Upper lobe of left lung (tissue), 6 donors: ENCODE results near the gene CCDC120. TPM values are rescaled to one million over a fixed set of nuclear protein-coding genes. Genes with fewer than 3 reads are reported as not detected.

Experiments used
- ATAC-seq, 2 donors: fragments of 200-7000 bp; cut with Tn5 transposase; one replicate each; pipeline ENCODE4 v1.9.1; 2022; ENCODE audit warnings: mild to moderate bottlenecking in 2 of 2, moderate library complexity in 2 of 2; ENCODE audit not compliant: low FRiP score in 2 of 2
- DNase-seq, 2 donors: peaks; one replicate each; pipeline ENCODE4 v3.0.0-alpha.2; 2019 to 2020
- H3K27ac ChIP-seq, 4 donors: fragments of 200-600 bp; sonication (generic); one replicate each; pipeline ENCODE4 v1.5.1; 2016 to 2019
- H3K27me3 ChIP-seq, 4 donors: fragments of 200-600 bp; sonication (generic); one replicate each; pipeline ENCODE4 v1.5.1; 2017 to 2019
- H3K36me3 ChIP-seq, 4 donors: fragments of 200-600 bp; sonication (generic); one replicate each; pipeline ENCODE4 v1.5.1; 2016 to 2019
- H3K4me1 ChIP-seq, 4 donors: fragments of 200-600 bp; sonication (generic); one replicate each; pipeline ENCODE4 v1.5.1; 2018 to 2019
- H3K4me3 ChIP-seq, 4 donors: fragments of 200-600 bp; sonication (generic); one replicate each; pipeline ENCODE4 v1.5.1; 2017 to 2019; ENCODE audit warnings: mild to moderate bottlenecking in 2 of 4, moderate library complexity in 1 of 4
- H3K9me3 ChIP-seq, 4 donors: fragments of 200-600 bp; sonication (generic); one replicate each; pipeline ENCODE4 v1.5.1; 2018 to 2019
- CTCF ChIP-seq, 6 experiments: fragments of 450-650 bp in 4 of 6; fragments of 200-600 bp in 2 of 6; sonication (generic) in 2 of 6; IDR thresholded peaks; one replicate each; pipeline ENCODE4 v1.5.1; 2016 to 2019; ENCODE audit warnings: antibody characterized with exemption in 6 of 6
- EP300 ChIP-seq, 4 donors: sonication (generic); formaldehyde crosslinking; IDR thresholded peaks; one replicate each; pipeline ENCODE4 v1.5.1; 2017; ENCODE audit warnings: antibody characterized with exemption in 4 of 4, control low read depth in 2 of 4
- POLR2A ChIP-seq, 4 donors: fragments of 450-650 bp; IDR thresholded peaks; one replicate each; pipeline ENCODE4 v1.5.1; 2016 to 2017; ENCODE audit warnings: antibody characterized with exemption in 4 of 4, mild to moderate bottlenecking in 2 of 4
- POLR2AphosphoS5 ChIP-seq, 2 donors: sonication (generic); formaldehyde crosslinking; IDR thresholded peaks; one replicate each; pipeline ENCODE4 v1.5.1; 2017; ENCODE audit warnings: antibody characterized with exemption in 2 of 2
- WGBS, 2 donors: methylation state at CpG; one replicate each; pipeline ENCODE4 v1.1.5; 2017 to 2018; 5-methylcytosine and 5-hydroxymethylcytosine counted together
- total RNA-seq, 6 donors: library from RNA; depleted of rRNA in 4 of 6; stranded (reverse); fragments of >200 nt in 4 of 6; gene quantifications; one replicate each; pipeline versions ENCODE4 v1.1.0 to v1.2.1, GENCODE V29; 2016 to 2021
- donor health status: DM: no; HTN: no; CAD: no; lungs with moderate emphysema.
- donor health status: DM: no; HTN: yes; CAD: no; lungs with severe emphysema.

The CCDC120 gene
- total RNA-seq, 6 donors from 2014 or later, result 6.0 to 13.5 (median 9.9) TPM

GRCh38 chrX:49060914-49061313, 2.1 kb downstream of the CCDC120 start:
- Histone ChIP-seq H3K36me3 (peaks cover 0 to 28% (median 3%) of the 10 kb centered on the region in 4 donors), H3K9me3 (no peaks in the 10 kb centered on the region), H3K4me3 (no peak overlapping the region), H3K4me1 (peaks cover 0 to 6% (median 0%) of the 10 kb centered on the region in 4 donors), H3K27ac (no peak overlapping the region), H3K27me3 (no peaks in the 10 kb centered on the region)
- ATAC-seq, result no peak
- 84 to 100% methylated on average over 2 to 3 of the region's 3 CpGs for WGBS, 2 donors
- TF ChIP-seq POLR2AphosphoS5 (IDR thresholded peaks at IDR 0.05) (no peak), POLR2A (IDR thresholded peaks at IDR 0.05) (no peak), EP300 (IDR thresholded peaks at IDR 0.05) (no peak), CTCF (IDR thresholded peaks at IDR 0.05) (no peak)
- no peak for DNase-seq

DNA sequence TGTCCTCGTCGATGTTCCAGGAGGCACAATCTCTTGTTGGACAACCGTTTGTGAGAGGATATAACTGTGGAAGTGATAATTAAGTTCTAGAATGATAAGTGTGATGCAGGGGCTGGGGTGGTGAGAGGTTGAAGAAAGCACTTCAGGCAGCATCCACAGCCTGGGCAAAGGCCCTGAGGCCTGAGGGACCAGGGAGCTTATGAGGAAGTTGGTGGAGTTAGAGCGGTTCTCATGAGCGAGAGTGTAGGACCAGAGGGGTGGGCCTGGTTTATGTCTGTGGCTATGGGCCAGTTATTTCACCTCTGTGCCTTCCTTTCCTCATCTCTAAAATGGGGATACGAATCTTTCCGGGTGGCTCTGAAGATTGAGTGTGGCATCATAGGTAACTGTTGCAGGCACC, 2.7 kb downstream of the CCDC120 start:
- peaks cover 0 to 6% (median 0%) of the 10 kb centered on the region in 4 donors for H3K4me1 ChIP-seq
- no peaks in the 10 kb centered on the region for H3K27me3 ChIP-seq
- H3K9me3 ChIP-seq, result no peaks in the 10 kb centered on the region
- no peak for ATAC-seq
- TF ChIP-seq POLR2A (IDR thresholded peaks at IDR 0.05) (no peak), POLR2AphosphoS5 (IDR thresholded peaks at IDR 0.05) (no peak), CTCF (IDR thresholded peaks at IDR 0.05) (no peak), EP300 (IDR thresholded peaks at IDR 0.05) (no peak)
- H3K4me3 ChIP-seq, result no peak overlapping the region
- no peak for DNase-seq
- H3K27ac ChIP-seq, result no peak overlapping the region
- WGBS, 2 donors, result 83 to 90% methylated on average over 7 of the region's 7 CpGs
- H3K36me3 ChIP-seq, result peaks cover 0 to 29% (median 3%) of the 10 kb centered on the region in 4 donors

DNA sequence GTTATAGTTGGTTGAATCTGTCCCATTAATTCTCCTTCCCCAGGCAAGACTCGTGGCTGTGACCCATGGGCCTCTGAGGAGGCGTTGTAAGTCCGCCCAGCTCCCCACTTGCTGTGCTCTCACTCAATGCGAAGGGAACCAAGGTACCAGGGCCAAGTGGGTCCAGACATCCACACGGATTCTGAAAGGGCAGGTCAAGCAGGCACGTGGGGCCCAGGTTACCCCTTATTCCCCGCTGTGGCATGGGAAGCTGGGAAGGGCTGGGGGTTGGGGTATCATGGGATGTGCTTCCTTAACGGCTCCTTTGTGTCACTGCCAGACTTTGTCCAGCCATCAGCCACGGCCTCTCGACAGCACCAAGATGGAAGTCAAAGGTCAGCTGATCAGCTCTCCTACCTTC, 3.1 kb downstream of the CCDC120 start:
- ATAC-seq, result no peak
- Histone ChIP-seq H3K27ac (no peak overlapping the region), H3K4me1 (peaks cover 0 to 6% (median 0%) of the 10 kb centered on the region in 4 donors), H3K27me3 (no peaks in the 10 kb centered on the region), H3K4me3 (no peak overlapping the region), H3K9me3 (no peaks in the 10 kb centered on the region), H3K36me3 (peaks cover 0 to 29% (median 3%) of the 10 kb centered on the region in 4 donors)
- WGBS, 2 donors, result 89% methylated on average over 10 of the region's 10 CpGs; no CpG with 5 or more reads in 1 of the 2 donors
- no peak for TF ChIP-seq POLR2A (IDR thresholded peaks at IDR 0.05)
- no peak for TF ChIP-seq EP300 (IDR thresholded peaks at IDR 0.05)
- TF ChIP-seq POLR2AphosphoS5 (IDR thresholded peaks at IDR 0.05), result no peak
- no peak for TF ChIP-seq CTCF (IDR thresholded peaks at IDR 0.05)
- no peak for DNase-seq

DNA sequence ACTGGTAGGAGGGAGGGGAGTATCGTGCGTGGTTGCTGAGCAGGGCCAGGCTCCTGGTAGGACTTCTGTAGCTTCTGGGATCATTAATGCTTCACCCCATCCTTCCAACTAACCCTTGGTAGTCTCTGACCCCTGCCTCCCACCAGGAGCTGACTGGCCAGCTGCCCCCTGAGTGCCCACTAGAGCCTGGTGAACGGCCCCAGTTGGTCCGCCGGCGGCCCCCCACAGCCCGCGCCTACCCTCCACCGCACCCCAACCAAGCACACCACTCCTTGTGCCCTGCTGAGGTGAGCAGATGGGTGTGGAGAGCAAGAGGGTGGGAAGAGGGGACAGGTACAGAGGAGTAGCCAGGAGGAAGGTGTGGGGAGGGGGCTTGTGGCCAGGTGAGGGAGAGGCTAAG, 4.9 kb downstream of the CCDC120 start:
- TF ChIP-seq EP300 (IDR thresholded peaks at IDR 0.05) (no peak), POLR2AphosphoS5 (IDR thresholded peaks at IDR 0.05) (no peak), POLR2A (IDR thresholded peaks at IDR 0.05) (no peak), CTCF (IDR thresholded peaks at IDR 0.05) (no peak)
- H3K36me3 ChIP-seq, result peaks cover 0 to 39% (median 3%) of the 10 kb centered on the region in 4 donors
- H3K27ac ChIP-seq, result no peak overlapping the region
- no peak overlapping the region for H3K4me3 ChIP-seq
- H3K9me3 ChIP-seq, result no peaks in the 10 kb centered on the region
- DNase-seq, result no peak
- 99 to 100% methylated on average over 1 to 9 of the region's 9 CpGs for WGBS, 2 donors
- no peaks in the 10 kb centered on the region for H3K27me3 ChIP-seq
- no peak for ATAC-seq
- peaks cover 0 to 6% (median 0%) of the 10 kb centered on the region in 4 donors for H3K4me1 ChIP-seq

- H3K27me3 ChIP-seq, result no peaks in the 10 kb centered on the region
- H3K4me1 ChIP-seq, result peaks cover 0 to 6% (median 0%) of the 10 kb centered on the region in 4 donors
- no peak for TF ChIP-seq POLR2A (IDR thresholded peaks at IDR 0.05)
- no peak for TF ChIP-seq CTCF (IDR thresholded peaks at IDR 0.05)
- TF ChIP-seq POLR2AphosphoS5 (IDR thresholded peaks at IDR 0.05), result no peak
- TF ChIP-seq EP300 (IDR thresholded peaks at IDR 0.05), result no peak
- peak in 1 of 2 donors; percentile 72 for DNase-seq
- H3K9me3 ChIP-seq, result no peaks in the 10 kb centered on the region
- no peak overlapping the region for H3K27ac ChIP-seq
- peaks cover 0 to 39% (median 3%) of the 10 kb centered on the region in 4 donors for H3K36me3 ChIP-seq
- H3K4me3 ChIP-seq, result no peak overlapping the region
- 94 to 100% methylated on average over 10 to 17 of the region's 20 CpGs for WGBS, 2 donors
- ATAC-seq, result no peak
Observed at GRCh38 chrX:49064303-49064702, 5.5 kb downstream of the CCDC120 start.
